Measurements from ENCODE around the gene AIFM2. TPM values are rescaled to one million over a fixed set of nuclear protein-coding genes. Genes with fewer than 3 reads are reported as not detected.

AIFM2 gene
- total and polyA plus RNA-seq, 11 donors: 12.9 to 31.8 (median 18.1) TPM

GRCh38 chr10:70146489-70147258, 14.0 kb upstream of the AIFM2 start, which contains the start of gene TYSND1:
TYSND1 (minus strand) TSS chr10:70146700; CDS start chr10:70146586, 114 bp downstream.
- WGBS, 4 donors: 1 to 2% (median 1%) methylated on average over 25 to 39 of the region's 39 CpGs
- Histone ChIP-seq H3K27ac (peak within 1 kb of the TSS; percentile 73 to 95 (median 90)), H3K9me3 (no peaks in the 10 kb centered on the region), H3K36me3 (peaks cover 0 to 36% (median 21%) of the 10 kb centered on the region in 9 donors), H3K4me1 (peaks cover 0 to 33% (median 15%) of the 10 kb centered on the region in 12 donors), H3K4me3 (peak within 1 kb of the TSS; percentile 38 to 97 (median 80)), H3K27me3 (no peaks in the 10 kb centered on the region)
- peak; percentile 13 to 88 for TF ChIP-seq POLR2A (IDR thresholded peaks at IDR 0.05)
- TF ChIP-seq CTCF (IDR thresholded peaks at IDR 0.05): peak; percentile 52 to 89 (median 68)
- intact Hi-C loops (cut with DNase I): loop anchor here in 3 of 10 donors (1.0 to 2.0 kb wide), 2 partner anchors 24 to 30 kb away; partner anchors contain the start of gene SAR1A (in 1 of the 3)
- ATAC-seq: peak; percentile 91 to 97 (median 94)
- peak; percentile 96 to 98 (median 97) for DNase-seq

- Histone ChIP-seq H3K4me3 (peak overlapping the region; percentile 38 to 97 (median 80)), H3K36me3 (peaks cover 0 to 32% (median 20%) of the 10 kb centered on the region in 9 donors), H3K9me3 (no peaks in the 10 kb centered on the region), H3K27ac (peak overlapping the region; percentile 73 to 95 (median 90)), H3K27me3 (no peaks in the 10 kb centered on the region), H3K4me1 (peaks cover 0 to 33% (median 15%) of the 10 kb centered on the region in 12 donors)
- DNase-seq: peak; percentile 56 to 85 (median 69)
- 0 to 1% (median 0%) methylated on average over 9 to 98 of the region's 98 CpGs for WGBS, 4 donors
- peak in 3 of 4 donors; percentile 48 to 75 (median 72) for ATAC-seq
- intact Hi-C loops (cut with DNase I): loop anchor here in 3 of 10 donors (1.0 to 2.0 kb wide), 2 partner anchors 24 to 29 kb away; partner anchors contain the start of gene SAR1A (in 1 of the 3)
- TF ChIP-seq POLR2A (IDR thresholded peaks at IDR 0.05): no peak
- peak in 11 of 12 donors; percentile 23 to 76 (median 56) for TF ChIP-seq CTCF (IDR thresholded peaks at IDR 0.05)
Observed at GRCh38 chr10:70145666-70146488, 13.3 kb upstream of the AIFM2 start.

GRCh38 chr10:70145166-70145665, 12.6 kb upstream of the AIFM2 start:
- ATAC-seq (peak in 2 of 4 donors; percentile 6 to 10), DNase-seq (peak in 2 of 5 donors; percentile 25 to 34)
- WGBS, 4 donors: 10 to 18% (median 12%) methylated on average over 17 to 28 of the region's 28 CpGs
- H3K36me3 ChIP-seq: peaks cover 0 to 25% (median 13%) of the 10 kb centered on the region in 9 donors
- intact Hi-C loops (cut with DNase I): no loop called here
- no peak for TF ChIP-seq CTCF (IDR thresholded peaks at IDR 0.05)
- TF ChIP-seq POLR2A (IDR thresholded peaks at IDR 0.05): no peak
- H3K27me3 ChIP-seq: no peaks in the 10 kb centered on the region
- H3K4me1 ChIP-seq: peaks cover 0 to 33% (median 15%) of the 10 kb centered on the region in 12 donors
- peak overlapping the region; percentile 38 to 97 (median 80) for H3K4me3 ChIP-seq
- peak overlapping the region; percentile 73 to 95 (median 90) for H3K27ac ChIP-seq
- H3K9me3 ChIP-seq: no peaks in the 10 kb centered on the region

Data from heart left ventricle (tissue), 16 donors.